ENCODE measurements around the gene LRRFIP2. TPM values are rescaled to one million over a fixed set of nuclear protein-coding genes. Genes with fewer than 3 reads are reported as not detected.

LRRFIP2 gene
- 26.5 and 38.0 TPM in 2 replicates for total RNA-seq

DNA sequence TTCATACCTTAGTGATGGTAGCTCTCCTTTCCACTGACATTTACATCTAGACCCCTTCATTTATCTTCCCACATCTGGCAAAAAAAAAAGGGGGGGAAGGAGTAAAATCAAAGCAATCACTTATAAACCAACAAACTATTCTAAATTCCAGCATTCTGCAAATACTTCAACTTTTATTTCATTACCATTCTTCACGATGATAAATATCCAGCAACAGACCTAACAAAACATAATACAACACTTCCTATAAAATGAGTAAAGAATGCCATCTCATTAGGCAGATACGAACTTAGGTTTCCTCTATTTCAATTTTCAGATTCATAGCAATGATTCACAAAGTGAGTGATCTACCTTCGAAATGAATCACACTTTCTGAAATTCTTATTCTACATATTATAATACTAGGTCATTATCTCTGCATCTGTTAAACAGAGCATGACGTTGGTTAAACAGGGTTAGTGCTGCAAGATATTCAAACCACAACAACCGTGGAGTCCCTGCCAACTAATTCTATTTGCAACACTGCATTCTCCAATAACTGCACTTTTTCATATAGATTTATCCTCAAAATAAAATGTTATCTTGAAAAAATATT, at the start of gene LRRFIP2:
LRRFIP2 (minus strand) TSS at position 51 of the 595 bp plus-strand sequence. CDS start 25,599 bp downstream, outside the sequence.

Other genes starting within 250 kb of the LRRFIP2 start
- gene TRANK1, start 229.5 kb downstream of the LRRFIP2 start, total RNA-seq, result 2.4 and 9.6 TPM in 2 replicates
- 3.3 and 10.1 TPM in 2 replicates for gene EPM2AIP1, start 181.5 kb downstream of the LRRFIP2 start, total RNA-seq
- gene MLH1, start 181.1 kb downstream of the LRRFIP2 start, total RNA-seq, result 27.1 and 42.4 TPM in 2 replicates
- 27.4 and 27.9 TPM in 2 replicates for gene GOLGA4, start 68.7 kb upstream of the LRRFIP2 start, total RNA-seq

All from mesangial cell (primary cell).